HepG2 (cell line): ENCODE data around the gene SRBD1. TPM values are rescaled to one million over a fixed set of nuclear protein-coding genes. Genes with fewer than 3 reads are reported as not detected.

Experiments
- AHDC1 ChIP-seq: sonication (generic); formaldehyde crosslinking; IDR thresholded peaks from 2 replicates; pipeline ENCODE4 v1.5.1; 2020; ENCODE audit warnings: mild to moderate bottlenecking, missing genetic modification reagents, borderline replicate concordance
- ARNT2 ChIP-seq: sonication (generic); formaldehyde crosslinking; IDR thresholded peaks from 2 replicates; pipeline ENCODE4 v1.8.0; 2022; ENCODE audit warnings: mild to moderate bottlenecking, low read depth, missing genetic modification reagents, moderate library complexity
- ATF7 ChIP-seq, 2 experiments: fragments of 450-650 bp in 1 of 2; sonication (generic) in 1 of 2; formaldehyde crosslinking in 1 of 2; IDR thresholded peaks; 2 replicates each; pipeline versions ENCODE4 v1.4.0 to v1.6.1; 2016 to 2020; ENCODE audit warnings: antibody characterized with exemption in 1 of 2, mild to moderate bottlenecking in 1 of 2, missing genetic modification reagents in 1 of 2
- DNMT3B ChIP-seq: conservative IDR thresholded peaks from 2 replicates; pipeline ENCODE4 v1.6.1; 2016; ENCODE audit warnings: missing biosample characterization, control low read depth
- FOXP1 ChIP-seq, 2 experiments: fragments of 450-650 bp in 1 of 2; IDR thresholded peaks; 2 replicates each; pipeline ENCODE4 v1.6.1; 2017 to 2018; ENCODE audit warnings: antibody characterized with exemption in 1 of 2
- GPN1 ChIP-seq: sonication (generic); formaldehyde crosslinking; IDR thresholded peaks from 2 replicates; pipeline ENCODE4 v1.5.1; 2020; ENCODE audit warnings: missing genetic modification reagents, borderline replicate concordance
- HMG20B ChIP-seq: conservative IDR thresholded peaks from 2 replicates; pipeline ENCODE4 v1.6.1; 2016; ENCODE audit warnings: missing genetic modification reagents, missing compliant biosample characterization
- HNF4A ChIP-seq: sonication (generic); formaldehyde crosslinking; IDR thresholded peaks from 2 replicates; pipeline ENCODE4 v1.4.0; 2020; ENCODE audit warnings: missing genetic modification reagents
- HNRNPH1 ChIP-seq: fragments of 200-400 bp; formaldehyde crosslinking; optimal IDR thresholded peaks from 2 replicates; pipeline ENCODE3; 2017; ENCODE audit warnings: mild to moderate bottlenecking, low read depth, low read length
- NCOA2 ChIP-seq: sonication (generic); formaldehyde crosslinking; IDR thresholded peaks from 2 replicates; pipeline ENCODE4 v1.8.0; 2022; ENCODE audit warnings: inconsistent platforms
- NR2F2 ChIP-seq: IDR thresholded peaks from 2 replicates; pipeline ENCODE4 v1.6.1; 2012; ENCODE audit warnings: low read depth, inconsistent platforms, borderline replicate concordance
- PRDM15 ChIP-seq: sonication (generic); formaldehyde crosslinking; IDR thresholded peaks from 2 replicates; pipeline ENCODE4 v1.4.0; 2020; ENCODE audit warnings: missing genetic modification reagents
- SALL1 ChIP-seq: sonication (generic); formaldehyde crosslinking; IDR thresholded peaks from 2 replicates; pipeline ENCODE4 v1.8.0; 2022; ENCODE audit warnings: mild to moderate bottlenecking, missing genetic modification reagents
- SIX1 ChIP-seq: sonication (generic); formaldehyde crosslinking; IDR thresholded peaks from 2 replicates; pipeline ENCODE4 v1.4.0; 2020; ENCODE audit warnings: missing genetic modification reagents, borderline replicate concordance
- SIX4 ChIP-seq: sonication (generic); formaldehyde crosslinking; IDR thresholded peaks from 2 replicates; pipeline ENCODE4 v1.4.0; 2020; ENCODE audit warnings: missing genetic modification reagents
- SOX5 ChIP-seq: IDR thresholded peaks from 2 replicates; pipeline ENCODE4 v1.6.1; 2016; ENCODE audit warnings: borderline replicate concordance
- TBL1XR1 ChIP-seq: fragments of 150-350 bp; IDR thresholded peaks from 2 replicates; pipeline ENCODE4 v1.6.1; 2014; ENCODE audit warnings: borderline replicate concordance, low read length; ENCODE audit not compliant: partially characterized antibody
- THRA ChIP-seq: sonication (generic); formaldehyde crosslinking; IDR thresholded peaks from 2 replicates; pipeline ENCODE4 v1.4.0; 2020; ENCODE audit warnings: missing genetic modification reagents, borderline replicate concordance
- ZMYM4 ChIP-seq: sonication (generic); formaldehyde crosslinking; IDR thresholded peaks from 2 replicates; pipeline ENCODE4 v1.8.1; 2023; ENCODE audit warnings: mild to moderate bottlenecking, missing genetic modification reagents
- polyA plus RNA-seq, 8 experiments: library from polyadenylated mRNA; depleted of rRNA in 3 of 8; stranded (reverse) in 7 of 8; unstranded in 1 of 8; fragments of >200 nt; fragmentation: Illumina TruSeq in 4 of 8; extraction: Trizol in 4 of 8; gene quantifications; 2 replicates each; pipeline versions ENCODE4 v1.2.1 to v1.2.3, GENCODE V29; 2011 to 2016; ENCODE audit warnings: low read depth in 4 of 8, missing spikeins in 1 of 8, mixed read lengths in 1 of 8; ENCODE audit not compliant: insufficient read depth in 1 of 8
- total RNA-seq, 5 experiments: library from RNA; depleted of rRNA; stranded (reverse); fragments of >200 nt; fragmentation: Illumina TruSeq; extraction: Trizol; gene quantifications; 2 replicates each; pipeline ENCODE4 v1.2.3, GENCODE V29; 2016; ENCODE audit warnings: low read depth in 1 of 5

SRBD1 gene
- total and polyA plus RNA-seq, 2 of the 13 experiments (the other 11 are each of a cell fraction or from before 2014, with no cell fraction given) = 3.2 to 23.9 TPM

- TF ChIP-seq AHDC1 (CRISPR knock-in tag) = peak; percentile 91
- TF ChIP-seq HNF4A (CRISPR knock-in tag) = peak; percentile 75
- peak; percentile 96 for TF ChIP-seq TBL1XR1
- peak; percentile 87 for TF ChIP-seq NCOA2 (CRISPR knock-in tag)
- peak; percentile 59; the same call in 1 of the 2 replicates for TF ChIP-seq NR2F2
- peak; percentile 60; the same call in 1 of the 2 replicates for TF ChIP-seq DNMT3B (CRISPR knock-in tag)
- no peak for TF ChIP-seq GPN1 (CRISPR knock-in tag)
- no peak for TF ChIP-seq ATF7 (IDR thresholded peaks at IDR 0.05)
- TF ChIP-seq ATF7 (CRISPR knock-in tag; IDR thresholded peaks at IDR 0.05) = no peak
- TF ChIP-seq HNRNPH1 = no peak
- no peak for TF ChIP-seq ARNT2
- TF ChIP-seq SIX1 (CRISPR knock-in tag) = peak; percentile 79
- TF ChIP-seq ZMYM4 (CRISPR knock-in tag) = peak; percentile 46; the same call in 1 of the 2 replicates
- peak; percentile 45; the same call in 1 of the 2 replicates for TF ChIP-seq SALL1 (CRISPR knock-in tag)
- peak; percentile 86 for TF ChIP-seq HMG20B (CRISPR knock-in tag)
- peak; percentile 44; the same call in 1 of the 2 replicates for TF ChIP-seq FOXP1 (IDR thresholded peaks at IDR 0.05)
- peak; percentile 91 for TF ChIP-seq FOXP1 (CRISPR knock-in tag; IDR thresholded peaks at IDR 0.05)
- TF ChIP-seq SIX4 (CRISPR knock-in tag) = peak; percentile 70
- TF ChIP-seq SOX5 (CRISPR knock-in tag) = peak; percentile 100
- TF ChIP-seq PRDM15 (CRISPR knock-in tag) = no peak
- peak; percentile 88 for TF ChIP-seq THRA (CRISPR knock-in tag)
These were observed 141.6 kb downstream of the SRBD1 start (continued) for GRCh38 chr2:45469314-45470099.
